ENCODE data around the gene TOP1.

- TF ChIP-seq CTCF (IDR thresholded peaks at IDR 0.05; ENCODE audit: low read depth, low read length, poor library complexity, severe bottlenecking) (no peak), EZH2phosphoT487 (IDR thresholded peaks at IDR 0.05; ENCODE audit: borderline replicate concordance, low read length) (no peak)
Measured at GRCh38 chr20:41054070-41054846, 25.6 kb downstream of the TOP1 start.
